ENCODE measurements around the gene NMRAL1. TPM values are rescaled to one million over a fixed set of nuclear protein-coding genes. Genes with fewer than 3 reads are reported as not detected.

NMRAL1 gene
- total and polyA plus RNA-seq, 2 experiments from 2014 or later, result 50.7 to 61.7 TPM

- Histone ChIP-seq H3K4me1 (ENCODE audit: insufficient read depth) (peaks cover 5% of the 10 kb centered on the region; the same call in 1 of the 2 replicates), H3K36me3 (ENCODE audit: insufficient read depth) (no peaks in the 10 kb centered on the region; the same call in 1 of the 2 replicates), H3K79me2 (replicated peaks; ENCODE audit: insufficient read depth) (peaks cover 10% of the 10 kb centered on the region), H4K20me1 (replicated peaks; ENCODE audit: insufficient read depth) (peaks cover 6% of the 10 kb centered on the region), H2AFZ (no peak overlapping the region), H3K9me2 (ENCODE audit: insufficient read depth) (no peaks in the 10 kb centered on the region), H3K27ac (ENCODE audit: low read depth) (no peak overlapping the region), H3K4me2 (no peak overlapping the region), H3F3A (replicated peaks; ENCODE audit: low read depth) (peaks cover 10% of the 10 kb centered on the region), H3K27me3 (ENCODE audit: insufficient read depth) (no peaks in the 10 kb centered on the region), H3K4me3 (no peak overlapping the region)
- DNase-seq (ENCODE audit: low spot score) (no peak), ATAC-seq (no peak)
- Mint-ChIP-seq H3K27ac (no peak overlapping the region), H3K36me3 (ENCODE audit: low read depth) (no peaks in the 10 kb centered on the region; the same call in 2 of the 3 replicates), H3K27me3 (ENCODE audit: insufficient read depth, low read depth, poor library complexity) (peaks cover 12% of the 10 kb centered on the region), H3K4me3 (no peak overlapping the region), H3K4me1 (peaks cover 8% of the 10 kb centered on the region), H3K9me3 (no peaks in the 10 kb centered on the region)
- TF ChIP-seq ETS1 (IDR thresholded peaks at IDR 0.05) (no peak), EZH2phosphoT487 (IDR thresholded peaks at IDR 0.05; ENCODE audit: unreplicated experiment) (no peak), ZNF114 (CRISPR knock-in tag; IDR thresholded peaks at IDR 0.05) (no peak), NANOG (IDR thresholded peaks at IDR 0.05; ENCODE audit: borderline replicate concordance) (no peak), CREB1 (CRISPR knock-in tag; IDR thresholded peaks at IDR 0.05; ENCODE audit: low read depth) (no peak), POLR2AphosphoS5 (IDR thresholded peaks at IDR 0.05; ENCODE audit: low read depth) (no peak), JUNB (IDR thresholded peaks at IDR 0.05; ENCODE audit: unreplicated experiment) (no peak), ZNF331 (CRISPR knock-in tag; IDR thresholded peaks at IDR 0.05; ENCODE audit: low read depth) (no peak), EZH2 (IDR thresholded peaks at IDR 0.05; ENCODE audit: low read depth, unreplicated experiment) (no peak), ZNF462 (CRISPR knock-in tag; IDR thresholded peaks at IDR 0.05) (no peak), STAT1 (IDR thresholded peaks at IDR 0.05; ENCODE audit: unreplicated experiment) (no peak)
- TF ChIP-seq, protein P1, sequence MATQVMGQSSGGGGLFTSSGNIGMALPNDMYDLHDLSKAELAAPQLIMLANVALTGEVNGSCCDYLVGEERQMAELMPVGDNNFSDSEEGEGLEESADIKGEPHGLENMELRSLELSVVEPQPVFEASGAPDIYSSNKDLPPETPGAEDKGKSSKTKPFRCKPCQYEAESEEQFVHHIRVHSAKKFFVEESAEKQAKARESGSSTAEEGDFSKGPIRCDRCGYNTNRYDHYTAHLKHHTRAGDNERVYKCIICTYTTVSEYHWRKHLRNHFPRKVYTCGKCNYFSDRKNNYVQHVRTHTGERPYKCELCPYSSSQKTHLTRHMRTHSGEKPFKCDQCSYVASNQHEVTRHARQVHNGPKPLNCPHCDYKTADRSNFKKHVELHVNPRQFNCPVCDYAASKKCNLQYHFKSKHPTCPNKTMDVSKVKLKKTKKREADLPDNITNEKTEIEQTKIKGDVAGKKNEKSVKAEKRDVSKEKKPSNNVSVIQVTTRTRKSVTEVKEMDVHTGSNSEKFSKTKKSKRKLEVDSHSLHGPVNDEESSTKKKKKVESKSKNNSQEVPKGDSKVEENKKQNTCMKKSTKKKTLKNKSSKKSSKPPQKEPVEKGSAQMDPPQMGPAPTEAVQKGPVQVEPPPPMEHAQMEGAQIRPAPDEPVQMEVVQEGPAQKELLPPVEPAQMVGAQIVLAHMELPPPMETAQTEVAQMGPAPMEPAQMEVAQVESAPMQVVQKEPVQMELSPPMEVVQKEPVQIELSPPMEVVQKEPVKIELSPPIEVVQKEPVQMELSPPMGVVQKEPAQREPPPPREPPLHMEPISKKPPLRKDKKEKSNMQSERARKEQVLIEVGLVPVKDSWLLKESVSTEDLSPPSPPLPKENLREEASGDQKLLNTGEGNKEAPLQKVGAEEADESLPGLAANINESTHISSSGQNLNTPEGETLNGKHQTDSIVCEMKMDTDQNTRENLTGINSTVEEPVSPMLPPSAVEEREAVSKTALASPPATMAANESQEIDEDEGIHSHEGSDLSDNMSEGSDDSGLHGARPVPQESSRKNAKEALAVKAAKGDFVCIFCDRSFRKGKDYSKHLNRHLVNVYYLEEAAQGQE (IDR thresholded peaks at IDR 0.05; ENCODE audit: unreplicated experiment), result no peak
- TF ChIP-seq, protein P2, sequence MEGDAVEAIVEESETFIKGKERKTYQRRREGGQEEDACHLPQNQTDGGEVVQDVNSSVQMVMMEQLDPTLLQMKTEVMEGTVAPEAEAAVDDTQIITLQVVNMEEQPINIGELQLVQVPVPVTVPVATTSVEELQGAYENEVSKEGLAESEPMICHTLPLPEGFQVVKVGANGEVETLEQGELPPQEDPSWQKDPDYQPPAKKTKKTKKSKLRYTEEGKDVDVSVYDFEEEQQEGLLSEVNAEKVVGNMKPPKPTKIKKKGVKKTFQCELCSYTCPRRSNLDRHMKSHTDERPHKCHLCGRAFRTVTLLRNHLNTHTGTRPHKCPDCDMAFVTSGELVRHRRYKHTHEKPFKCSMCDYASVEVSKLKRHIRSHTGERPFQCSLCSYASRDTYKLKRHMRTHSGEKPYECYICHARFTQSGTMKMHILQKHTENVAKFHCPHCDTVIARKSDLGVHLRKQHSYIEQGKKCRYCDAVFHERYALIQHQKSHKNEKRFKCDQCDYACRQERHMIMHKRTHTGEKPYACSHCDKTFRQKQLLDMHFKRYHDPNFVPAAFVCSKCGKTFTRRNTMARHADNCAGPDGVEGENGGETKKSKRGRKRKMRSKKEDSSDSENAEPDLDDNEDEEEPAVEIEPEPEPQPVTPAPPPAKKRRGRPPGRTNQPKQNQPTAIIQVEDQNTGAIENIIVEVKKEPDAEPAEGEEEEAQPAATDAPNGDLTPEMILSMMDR (conservative IDR thresholded peaks at IDR 0.05; ENCODE audit: low read depth in 2 of 2), result no peak
Observed at GRCh38 chr16:4412854-4413253, 61.6 kb downstream of the NMRAL1 start.

Measured in GM23338 (cell line).